Activated T-cell treated with anti-CD3 and anti-CD28 coated beads, Interleukin-2, amount 50 U/mL, for 72 hours (primary cell): ENCODE results near the gene FGF2. TPM values are rescaled to one million over a fixed set of nuclear protein-coding genes. Genes with fewer than 3 reads are reported as not detected.
"Not testable (repeated sequence)": the region's sequence is repeated elsewhere in the genome, so short reads cannot be mapped to it uniquely, and the experiment has no call there.

Source experiments
- ATAC-seq, 2 donors: fragments of 150-1000 bp; cut with Tn5 transposase; replicated peaks in 1 of 2; 2 replicates each; pipeline ENCODE4 v1.10.0; 2021; ENCODE audit warnings: moderate library complexity in 2 of 2, mild to moderate bottlenecking in 1 of 2
- DNase-seq, 2 donors: peaks; one replicate each; pipeline ENCODE4 v3.0.0; 2021 to 2022; ENCODE audit warnings: mixed read lengths in 1 of 2
- H3K27ac Mint-ChIP-seq: one replicate; pipeline ENCODE4 v1.8.0; 2022; ENCODE audit warnings: mild to moderate bottlenecking, moderate library complexity, mixed read lengths
- H3K27me3 Mint-ChIP-seq: one replicate; pipeline ENCODE4 v1.8.0; 2022; ENCODE audit warnings: low read depth, mixed read lengths
- H3K36me3 Mint-ChIP-seq, 2 donors: one replicate each; pipeline ENCODE4 v1.8.0; 2022; ENCODE audit warnings: mixed read lengths in 2 of 2, mild to moderate bottlenecking in 1 of 2; ENCODE audit not compliant: insufficient read depth in 2 of 2
- H3K4me1 Mint-ChIP-seq: one replicate; pipeline ENCODE4 v1.8.0; 2022; ENCODE audit warnings: low read depth, mixed read lengths
- H3K4me3 Mint-ChIP-seq, 2 donors: one replicate each; pipeline ENCODE4 v1.8.0; 2022; ENCODE audit warnings: mild to moderate bottlenecking in 2 of 2, mixed read lengths in 2 of 2, moderate library complexity in 2 of 2
- H3K9me3 Mint-ChIP-seq, 2 donors: one replicate each; pipeline ENCODE4 v1.8.0; 2022; ENCODE audit warnings: mixed read lengths in 2 of 2
- total RNA-seq, 2 donors: library from RNA; stranded (reverse); gene quantifications; one replicate each; pipeline ENCODE4 v1.2.3, GENCODE V29; 2022

The FGF2 gene
- total RNA-seq, 2 donors from 2014 or later: 2.7 to 4.8 TPM

GRCh38 chr4:122838034-122838433 is 11.4 kb downstream of the FGF2 start:
- Mint-ChIP-seq H3K4me1 (no peaks in the 10 kb centered on the region), H3K27ac (no peak overlapping the region), H3K4me3 (no peak overlapping the region), H3K27me3 (peaks cover 36% of the 10 kb centered on the region), H3K9me3 (no peaks in the 10 kb centered on the region), H3K36me3 (no peaks in the 10 kb centered on the region)
- no peak for ATAC-seq
- no peak for DNase-seq

- Mint-ChIP-seq H3K27ac (no peak overlapping the region), H3K36me3 (no peaks in the 10 kb centered on the region), H3K4me1 (peaks cover 10% of the 10 kb centered on the region), H3K9me3 (no peaks in the 10 kb centered on the region), H3K4me3 (no peak overlapping the region), H3K27me3 (peaks cover 45% of the 10 kb centered on the region)
- ATAC-seq (no peak), DNase-seq (no peak)
These were observed 15.8 kb downstream of the FGF2 start for GRCh38 chr4:122842392-122842791.

GRCh38 chr4:122842984-122843531 is 16.4 kb downstream of the FGF2 start:
- Mint-ChIP-seq H3K4me1 (peaks cover 10% of the 10 kb centered on the region), H3K27me3 (peaks cover 38% of the 10 kb centered on the region), H3K27ac (no peak overlapping the region), H3K4me3 (no peak overlapping the region), H3K36me3 (no peaks in the 10 kb centered on the region), H3K9me3 (no peaks in the 10 kb centered on the region)
- DNase-seq: no peak
- no peak for ATAC-seq

GRCh38 chr4:122844391-122844790 is 17.8 kb downstream of the FGF2 start:
- ATAC-seq, H3K36me3 Mint-ChIP-seq, DNase-seq, H3K4me3 Mint-ChIP-seq, H3K9me3 Mint-ChIP-seq, H3K4me1 Mint-ChIP-seq, H3K27ac Mint-ChIP-seq: not testable (repeated sequence)
- peaks cover 32% of the 10 kb centered on the region for H3K27me3 Mint-ChIP-seq

- Mint-ChIP-seq H3K27me3 (peaks cover 25% of the 10 kb centered on the region), H3K36me3 (no peaks in the 10 kb centered on the region), H3K27ac (no peak overlapping the region), H3K9me3 (no peaks in the 10 kb centered on the region), H3K4me1 (peaks cover 10% of the 10 kb centered on the region), H3K4me3 (no peak overlapping the region)
- DNase-seq (no peak), ATAC-seq (no peak)
These were observed 18.4 kb downstream of the FGF2 start for GRCh38 chr4:122845066-122845465.

- H3K36me3 Mint-ChIP-seq: no peaks in the 10 kb centered on the region
- peaks cover 10% of the 10 kb centered on the region for H3K4me1 Mint-ChIP-seq
- H3K27ac Mint-ChIP-seq: peak overlapping the region; percentile 66
- DNase-seq (no peak), ATAC-seq (peak; percentile 52 to 73)
- H3K4me3 Mint-ChIP-seq: peak overlapping the region in 1 of 2 donors; percentile 10
- H3K27me3 Mint-ChIP-seq: peaks cover 24% of the 10 kb centered on the region
- no peaks in the 10 kb centered on the region for H3K9me3 Mint-ChIP-seq
These were observed 19.1 kb downstream of the FGF2 start for GRCh38 chr4:122845760-122846159.

- Mint-ChIP-seq H3K4me3 (no peak overlapping the region), H3K9me3 (no peaks in the 10 kb centered on the region), H3K36me3 (no peaks in the 10 kb centered on the region), H3K27ac (no peak overlapping the region), H3K27me3 (peaks cover 18% of the 10 kb centered on the region), H3K4me1 (peaks cover 10% of the 10 kb centered on the region)
- ATAC-seq (no peak), DNase-seq (no peak)
These were observed 21.3 kb downstream of the FGF2 start for GRCh38 chr4:122847931-122848330.

- not testable (repeated sequence) for H3K4me3 Mint-ChIP-seq, H3K27me3 Mint-ChIP-seq, H3K9me3 Mint-ChIP-seq, ATAC-seq, H3K4me1 Mint-ChIP-seq, DNase-seq, H3K27ac Mint-ChIP-seq, H3K36me3 Mint-ChIP-seq
These were observed 23.2 kb downstream of the FGF2 start for GRCh38 chr4:122849789-122850188.

- Mint-ChIP-seq H3K36me3 (no peaks in the 10 kb centered on the region), H3K4me3 (no peak overlapping the region), H3K9me3 (no peaks in the 10 kb centered on the region), H3K4me1 (no peaks in the 10 kb centered on the region), H3K27ac (no peak overlapping the region), H3K27me3 (peaks cover 2% of the 10 kb centered on the region)
- no peak for DNase-seq
- no peak for ATAC-seq
These were observed 24.9 kb downstream of the FGF2 start for GRCh38 chr4:122851568-122851967.

- DNase-seq (no peak), ATAC-seq (no peak)
- H3K4me1 Mint-ChIP-seq: no peaks in the 10 kb centered on the region
- no peak overlapping the region for H3K4me3 Mint-ChIP-seq
- no peak overlapping the region for H3K27ac Mint-ChIP-seq
- no peaks in the 10 kb centered on the region for H3K36me3 Mint-ChIP-seq
- H3K9me3 Mint-ChIP-seq: no peaks in the 10 kb centered on the region
- peaks cover 17% of the 10 kb centered on the region for H3K27me3 Mint-ChIP-seq
These were observed 28.1 kb downstream of the FGF2 start for GRCh38 chr4:122854447-122855352.

- Mint-ChIP-seq H3K27ac (no peak overlapping the region), H3K36me3 (no peaks in the 10 kb centered on the region), H3K9me3 (no peaks in the 10 kb centered on the region), H3K27me3 (peaks cover 17% of the 10 kb centered on the region), H3K4me1 (no peaks in the 10 kb centered on the region), H3K4me3 (no peak overlapping the region)
- ATAC-seq: no peak
- no peak for DNase-seq
These were observed 28.8 kb downstream of the FGF2 start for GRCh38 chr4:122855353-122855890.

GRCh38 chr4:122857160-122857559 is 30.5 kb downstream of the FGF2 start:
- Mint-ChIP-seq H3K27me3 (peaks cover 34% of the 10 kb centered on the region), H3K27ac (no peak overlapping the region), H3K4me3 (no peak overlapping the region), H3K9me3 (no peaks in the 10 kb centered on the region), H3K4me1 (no peaks in the 10 kb centered on the region), H3K36me3 (no peaks in the 10 kb centered on the region)
- ATAC-seq (no peak), DNase-seq (no peak)

- Mint-ChIP-seq H3K27ac (no peak overlapping the region), H3K36me3 (no peaks in the 10 kb centered on the region), H3K4me3 (no peak overlapping the region), H3K9me3 (no peaks in the 10 kb centered on the region), H3K27me3 (peaks cover 44% of the 10 kb centered on the region), H3K4me1 (no peaks in the 10 kb centered on the region)
- ATAC-seq (no peak), DNase-seq (no peak)
These were observed 32.1 kb downstream of the FGF2 start for GRCh38 chr4:122858705-122859104.
